ENCODE measurements around the gene PCDHGC5. TPM values are rescaled to one million over a fixed set of nuclear protein-coding genes. Genes with fewer than 3 reads are reported as not detected.

PCDHGC5 gene
- total RNA-seq, 1 donor, result 3.6 TPM

DNA sequence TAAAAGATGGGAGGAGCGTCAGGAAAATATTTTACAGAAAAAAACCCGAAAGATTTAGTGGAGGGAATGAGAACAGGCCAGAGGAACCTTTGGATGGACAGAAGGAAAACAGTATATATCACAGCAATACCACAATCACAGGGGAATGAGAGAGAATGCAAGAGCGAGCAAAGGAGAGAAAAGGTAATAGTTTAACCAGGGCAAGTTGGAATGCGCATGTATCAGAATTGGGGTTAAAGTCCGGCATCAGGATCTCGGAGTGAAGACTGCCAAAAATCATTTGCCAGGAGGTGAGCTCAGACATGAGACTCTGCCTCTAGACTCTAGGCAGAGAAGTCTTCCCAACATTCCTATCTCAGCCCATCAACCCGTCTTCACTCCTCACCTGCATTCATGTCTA lies 36.8 kb downstream of the PCDHGC5 start:
- Histone ChIP-seq H3K79me2 (ENCODE audit: insufficient read depth, low read length) (peaks cover 7% of the 10 kb centered on the region), H4K20me1 (ENCODE audit: insufficient read depth, low read length) (no peaks in the 10 kb centered on the region), H3K36me3 (ENCODE audit: insufficient read depth, low read length) (peaks cover 32% of the 10 kb centered on the region), H3K4me1 (ENCODE audit: insufficient read depth, low read length) (peaks cover 64% of the 10 kb centered on the region), H3K27me3 (ENCODE audit: insufficient read depth, low read length) (no peaks in the 10 kb centered on the region), H3K4me2 (ENCODE audit: insufficient read depth, low read length) (peak overlapping the region; percentile 66), H3K9me3 (ENCODE audit: low read depth, low read length) (no peaks in the 10 kb centered on the region), H2AFZ (ENCODE audit: low read length) (peak overlapping the region; percentile 23), H3K27ac (ENCODE audit: low read depth, low read length) (peak overlapping the region; percentile 70), H3K4me3 (ENCODE audit: insufficient read depth, low read length) (peak overlapping the region; percentile 6)
- TF ChIP-seq, protein P1, sequence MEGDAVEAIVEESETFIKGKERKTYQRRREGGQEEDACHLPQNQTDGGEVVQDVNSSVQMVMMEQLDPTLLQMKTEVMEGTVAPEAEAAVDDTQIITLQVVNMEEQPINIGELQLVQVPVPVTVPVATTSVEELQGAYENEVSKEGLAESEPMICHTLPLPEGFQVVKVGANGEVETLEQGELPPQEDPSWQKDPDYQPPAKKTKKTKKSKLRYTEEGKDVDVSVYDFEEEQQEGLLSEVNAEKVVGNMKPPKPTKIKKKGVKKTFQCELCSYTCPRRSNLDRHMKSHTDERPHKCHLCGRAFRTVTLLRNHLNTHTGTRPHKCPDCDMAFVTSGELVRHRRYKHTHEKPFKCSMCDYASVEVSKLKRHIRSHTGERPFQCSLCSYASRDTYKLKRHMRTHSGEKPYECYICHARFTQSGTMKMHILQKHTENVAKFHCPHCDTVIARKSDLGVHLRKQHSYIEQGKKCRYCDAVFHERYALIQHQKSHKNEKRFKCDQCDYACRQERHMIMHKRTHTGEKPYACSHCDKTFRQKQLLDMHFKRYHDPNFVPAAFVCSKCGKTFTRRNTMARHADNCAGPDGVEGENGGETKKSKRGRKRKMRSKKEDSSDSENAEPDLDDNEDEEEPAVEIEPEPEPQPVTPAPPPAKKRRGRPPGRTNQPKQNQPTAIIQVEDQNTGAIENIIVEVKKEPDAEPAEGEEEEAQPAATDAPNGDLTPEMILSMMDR (IDR thresholded peaks at IDR 0.05; ENCODE audit: extremely low read depth, low read depth, low read length), result no peak
- no peak for DNase-seq (ENCODE audit: insufficient read length, low spot score, missing footprints)

DNA sequence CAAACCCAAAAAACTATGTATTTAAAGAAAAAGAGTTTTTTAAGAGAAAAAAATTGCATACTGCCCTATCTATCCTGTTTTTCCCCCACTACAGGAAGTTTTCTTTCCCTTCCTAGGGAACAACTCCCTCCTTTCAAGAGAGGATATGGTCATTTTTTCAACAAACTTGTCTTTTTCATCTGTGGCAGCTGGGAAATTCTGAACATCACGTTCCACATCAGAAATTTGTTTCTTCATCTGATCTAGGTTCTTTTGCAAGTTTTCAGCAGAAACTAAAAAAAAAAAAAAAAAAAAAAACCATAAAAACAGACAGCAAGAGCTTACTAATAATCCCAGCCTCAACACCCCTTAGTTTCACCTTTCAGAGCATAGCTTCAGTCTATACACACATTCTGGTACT lies 38.5 kb downstream of the PCDHGC5 start:
- Histone ChIP-seq H2AFZ (ENCODE audit: low read length) (no peak overlapping the region), H3K9me3 (ENCODE audit: low read depth, low read length) (no peaks in the 10 kb centered on the region), H3K36me3 (ENCODE audit: insufficient read depth, low read length) (peaks cover 32% of the 10 kb centered on the region), H4K20me1 (ENCODE audit: insufficient read depth, low read length) (no peaks in the 10 kb centered on the region), H3K4me3 (ENCODE audit: insufficient read depth, low read length) (no peak overlapping the region), H3K27me3 (ENCODE audit: insufficient read depth, low read length) (no peaks in the 10 kb centered on the region), H3K27ac (ENCODE audit: low read depth, low read length) (no peak overlapping the region), H3K79me2 (ENCODE audit: insufficient read depth, low read length) (peaks cover 7% of the 10 kb centered on the region), H3K4me2 (ENCODE audit: insufficient read depth, low read length) (no peak overlapping the region), H3K4me1 (ENCODE audit: insufficient read depth, low read length) (peaks cover 48% of the 10 kb centered on the region)
- TF ChIP-seq, protein P1 (IDR thresholded peaks at IDR 0.05; ENCODE audit: extremely low read depth, low read depth, low read length), result no peak
- DNase-seq (ENCODE audit: insufficient read length, low spot score, missing footprints), result no peak

DNA sequence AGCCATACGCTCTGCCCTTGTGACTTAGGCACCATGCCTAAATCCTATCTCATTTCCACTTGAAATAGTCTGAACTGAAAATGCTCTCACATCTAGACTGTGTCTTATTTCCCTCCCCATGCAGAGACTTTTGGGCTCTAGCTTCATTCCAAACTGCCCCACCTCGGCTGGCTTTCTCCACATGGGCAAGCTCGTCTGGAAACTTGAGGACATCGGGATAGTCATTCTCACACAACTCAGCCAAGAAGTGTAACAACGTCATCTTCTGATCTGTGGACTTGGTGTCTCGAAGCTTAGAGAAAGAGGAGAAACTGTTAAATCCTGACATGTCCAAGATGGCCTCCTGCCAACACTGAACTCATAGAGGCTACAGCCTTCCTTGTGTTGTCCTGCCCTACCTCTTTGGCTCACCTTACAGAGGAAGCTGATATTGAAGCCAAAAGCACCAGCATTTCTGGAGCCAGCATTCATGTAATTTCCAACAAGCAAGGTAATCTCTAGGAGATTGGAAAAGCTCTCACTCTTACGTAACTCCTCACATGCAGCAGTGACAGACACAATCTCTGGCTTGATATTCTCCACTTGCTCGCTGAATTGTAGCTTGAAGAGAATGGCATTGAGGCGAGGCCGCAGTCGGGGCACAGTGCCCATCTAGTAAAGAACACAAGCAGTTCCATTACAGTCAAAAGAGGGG lies 39.6 kb downstream of the PCDHGC5 start:
- no peak for DNase-seq (ENCODE audit: insufficient read length, low spot score, missing footprints)
- H3K27ac ChIP-seq (ENCODE audit: low read depth, low read length), result peak overlapping the region; percentile 65
- no peak overlapping the region for H3K4me2 ChIP-seq (ENCODE audit: insufficient read depth, low read length)

DNA sequence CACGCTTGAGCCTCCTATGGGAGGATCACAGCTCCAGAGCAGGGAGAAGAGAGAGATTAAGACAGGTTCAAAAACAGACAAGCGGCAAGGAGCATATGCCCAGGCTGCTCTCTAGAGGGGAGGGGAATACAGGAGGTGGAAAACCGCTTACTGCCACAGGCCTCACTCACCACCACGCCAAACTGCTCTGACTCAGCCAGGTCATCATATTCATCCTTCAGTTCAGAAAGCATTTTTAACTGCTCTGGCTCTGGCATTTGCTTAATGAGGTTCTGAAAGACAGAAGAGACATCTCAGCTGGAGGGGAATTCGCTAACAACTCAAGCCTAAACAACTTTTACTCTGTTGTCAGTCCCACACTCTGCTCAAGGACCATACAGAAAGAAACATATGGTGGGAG lies 40.1 kb downstream of the PCDHGC5 start:
- H3K27me3 ChIP-seq (ENCODE audit: insufficient read depth, low read length), result no peaks in the 10 kb centered on the region
- DNase-seq (ENCODE audit: insufficient read length, low spot score, missing footprints), result peak; percentile 85
- no peak overlapping the region for H3K4me3 ChIP-seq (ENCODE audit: insufficient read depth, low read length)
- H3K9me3 ChIP-seq (ENCODE audit: low read depth, low read length), result no peaks in the 10 kb centered on the region
- H3K79me2 ChIP-seq (ENCODE audit: insufficient read depth, low read length), result peaks cover 3% of the 10 kb centered on the region
- H3K4me1 ChIP-seq (ENCODE audit: insufficient read depth, low read length), result peaks cover 39% of the 10 kb centered on the region
- H3K4me2 ChIP-seq (ENCODE audit: insufficient read depth, low read length), result peak overlapping the region; percentile 12
- peaks cover 24% of the 10 kb centered on the region for H3K36me3 ChIP-seq (ENCODE audit: insufficient read depth, low read length)
- TF ChIP-seq, protein P1 (IDR thresholded peaks at IDR 0.05; ENCODE audit: extremely low read depth, low read depth, low read length), result no peak
- no peaks in the 10 kb centered on the region for H4K20me1 ChIP-seq (ENCODE audit: insufficient read depth, low read length)
- H3K27ac ChIP-seq (ENCODE audit: low read depth, low read length), result peak overlapping the region; percentile 65
- no peak overlapping the region for H2AFZ ChIP-seq (ENCODE audit: low read length)

More for the DNA sequence above, 39.6 kb downstream of the PCDHGC5 start:
- no peak overlapping the region for H2AFZ ChIP-seq (ENCODE audit: low read length)
- H3K4me1 ChIP-seq (ENCODE audit: insufficient read depth, low read length), result peaks cover 43% of the 10 kb centered on the region
- H3K9me3 ChIP-seq (ENCODE audit: low read depth, low read length), result no peaks in the 10 kb centered on the region
- no peaks in the 10 kb centered on the region for H4K20me1 ChIP-seq (ENCODE audit: insufficient read depth, low read length)
- peaks cover 6% of the 10 kb centered on the region for H3K79me2 ChIP-seq (ENCODE audit: insufficient read depth, low read length)
- H3K36me3 ChIP-seq (ENCODE audit: insufficient read depth, low read length), result peaks cover 30% of the 10 kb centered on the region
- H3K4me3 ChIP-seq (ENCODE audit: insufficient read depth, low read length), result no peak overlapping the region
- TF ChIP-seq, protein P1 (IDR thresholded peaks at IDR 0.05; ENCODE audit: extremely low read depth, low read depth, low read length), result no peak
- H3K27me3 ChIP-seq (ENCODE audit: insufficient read depth, low read length), result no peaks in the 10 kb centered on the region
